HG02840 (cell line): ENCODE results near the gene APPL2.
"Not testable (repeated sequence)": the region's sequence is repeated elsewhere in the genome, so short reads cannot be mapped to it uniquely, and the experiment has no call there.

Experiments used
- ATAC-seq: cut with Tn5 transposase; IDR thresholded peaks from one replicate; pipeline ENCODE4 v1.9.1; 2021; ENCODE audit warnings: mild to moderate bottlenecking, moderate library complexity, moderate number of reproducible peaks; ENCODE audit not compliant: unreplicated experiment, low FRiP score

Gene APPL2

DNA sequence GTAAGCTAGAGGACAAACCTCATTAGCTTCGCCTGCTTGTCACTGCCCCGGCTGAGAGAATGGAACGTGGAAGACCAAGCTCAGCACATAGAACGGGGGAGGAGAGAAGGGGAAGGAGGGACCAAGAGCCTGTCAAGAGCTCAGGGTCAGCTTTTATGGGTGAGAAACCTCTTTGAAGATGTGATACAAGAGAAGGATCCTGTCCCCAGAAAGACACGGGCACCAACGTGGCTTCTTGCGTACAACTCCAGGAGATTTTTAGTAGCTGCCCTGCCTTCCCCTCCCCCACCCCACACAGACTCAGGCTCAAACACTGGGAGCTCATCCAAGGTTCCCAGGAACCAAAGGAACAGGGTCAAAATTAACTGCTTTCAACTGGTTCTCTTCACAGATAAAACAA is 34.7 kb downstream of the APPL2 start:
- no peak for ATAC-seq

- no peak for ATAC-seq
Measured at GRCh38 chr12:105200385-105200784, 35.6 kb downstream of the APPL2 start.

DNA sequence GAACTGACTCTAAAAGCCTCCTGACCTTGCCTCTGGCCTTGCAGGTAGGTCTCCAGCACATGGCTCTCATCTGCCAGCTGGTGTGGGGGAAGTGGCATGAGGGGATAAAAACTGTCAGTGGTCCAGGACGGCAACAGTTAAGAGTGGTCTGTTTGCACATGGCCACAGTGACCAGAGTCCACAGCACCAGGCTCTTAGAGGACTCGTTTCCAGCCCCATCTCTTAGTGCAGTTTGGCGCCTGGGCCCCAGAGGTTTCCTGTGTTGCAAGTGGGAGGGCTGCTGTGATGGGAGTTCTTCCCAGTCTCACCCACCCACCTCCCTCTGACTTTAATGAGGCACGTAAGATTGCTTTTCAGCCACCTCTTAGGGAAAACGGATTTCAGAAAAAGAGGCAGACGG is 37.0 kb downstream of the APPL2 start:
- no peak for ATAC-seq

DNA sequence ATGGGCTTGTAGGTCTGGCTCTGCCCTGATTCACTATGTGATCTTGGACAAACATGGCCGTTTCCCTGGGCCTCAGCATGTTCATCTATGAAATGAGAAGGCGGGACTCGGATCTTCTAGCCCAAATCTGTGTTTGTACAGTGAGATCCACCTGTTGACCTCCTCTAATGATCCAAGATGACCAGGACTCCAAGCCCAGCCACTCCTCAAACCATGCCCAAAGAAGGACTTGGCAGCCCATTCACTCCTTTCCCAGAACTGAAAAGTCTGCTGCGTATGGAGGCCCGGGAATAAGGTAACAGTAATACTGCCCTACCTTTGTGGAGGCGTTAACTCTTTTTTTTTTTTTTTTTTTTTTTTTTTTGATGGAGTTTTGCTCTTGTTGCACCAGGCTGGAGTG is 39.9 kb downstream of the APPL2 start:
- ATAC-seq: no peak

DNA sequence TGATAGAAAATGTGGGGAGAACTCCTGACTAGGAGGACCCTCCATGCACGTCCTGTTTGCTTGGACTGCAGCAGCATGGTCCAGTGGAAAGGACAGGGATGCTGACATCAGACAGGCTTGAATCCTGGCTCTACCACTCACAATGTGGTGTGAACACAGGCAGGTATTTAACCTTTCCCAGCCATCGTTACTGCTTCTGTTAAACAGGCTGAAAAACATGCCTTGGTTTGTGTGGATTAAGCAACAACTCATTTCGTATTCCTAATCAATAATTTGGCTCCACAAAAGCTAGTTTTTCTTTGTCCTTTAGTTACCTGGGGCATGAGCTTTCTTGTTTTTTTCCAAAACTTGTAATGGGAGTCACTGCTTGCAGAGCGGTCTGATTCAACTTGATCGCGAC is 41.0 kb downstream of the APPL2 start:
- ATAC-seq: no peak

DNA sequence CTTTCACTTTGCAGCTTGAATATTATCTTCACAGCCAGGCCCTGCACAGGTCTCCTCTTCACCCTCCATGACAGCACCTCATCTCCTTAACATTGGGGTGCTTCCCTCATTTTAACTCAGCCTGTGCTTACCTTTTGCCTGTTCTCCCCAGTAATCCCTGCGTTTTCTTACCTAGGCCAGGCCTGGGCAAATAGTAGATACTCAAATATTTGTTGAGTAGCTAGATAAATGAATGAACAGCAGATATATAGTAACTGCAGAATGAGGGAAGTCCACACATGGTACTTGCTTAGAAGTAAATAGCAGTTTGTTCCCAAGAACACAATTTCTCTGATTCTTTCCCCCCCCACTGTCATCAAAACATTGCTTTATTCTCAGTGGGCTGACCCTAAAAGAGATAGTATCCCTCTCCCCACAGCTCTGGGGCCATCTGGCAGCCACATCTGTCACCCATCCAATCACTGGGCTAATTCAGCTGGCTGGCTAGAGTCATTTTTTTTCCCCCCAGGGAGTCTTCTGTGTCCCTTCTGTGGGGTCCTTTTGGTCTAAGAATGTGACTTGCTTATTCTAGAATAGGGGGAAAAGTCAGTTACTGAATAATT is 43.2 kb downstream of the APPL2 start:
- ATAC-seq: no peak

GRCh38 chr12:105190530-105190929 is 45.4 kb downstream of the APPL2 start:
- no peak for ATAC-seq

- ATAC-seq: no peak
Measured at GRCh38 chr12:105189293-105189692, 46.7 kb downstream of the APPL2 start.

GRCh38 chr12:105183976-105184375 is 52.0 kb downstream of the APPL2 start:
- not testable (repeated sequence) for ATAC-seq

GRCh38 chr12:105183406-105183805 is 52.6 kb downstream of the APPL2 start:
- ATAC-seq: not testable (repeated sequence)

- ATAC-seq: not testable (repeated sequence)
Measured at GRCh38 chr12:105179114-105179513, 56.9 kb downstream of the APPL2 start.

- no peak for ATAC-seq
Measured at GRCh38 chr12:105177208-105177607, 58.8 kb downstream of the APPL2 start.

DNA sequence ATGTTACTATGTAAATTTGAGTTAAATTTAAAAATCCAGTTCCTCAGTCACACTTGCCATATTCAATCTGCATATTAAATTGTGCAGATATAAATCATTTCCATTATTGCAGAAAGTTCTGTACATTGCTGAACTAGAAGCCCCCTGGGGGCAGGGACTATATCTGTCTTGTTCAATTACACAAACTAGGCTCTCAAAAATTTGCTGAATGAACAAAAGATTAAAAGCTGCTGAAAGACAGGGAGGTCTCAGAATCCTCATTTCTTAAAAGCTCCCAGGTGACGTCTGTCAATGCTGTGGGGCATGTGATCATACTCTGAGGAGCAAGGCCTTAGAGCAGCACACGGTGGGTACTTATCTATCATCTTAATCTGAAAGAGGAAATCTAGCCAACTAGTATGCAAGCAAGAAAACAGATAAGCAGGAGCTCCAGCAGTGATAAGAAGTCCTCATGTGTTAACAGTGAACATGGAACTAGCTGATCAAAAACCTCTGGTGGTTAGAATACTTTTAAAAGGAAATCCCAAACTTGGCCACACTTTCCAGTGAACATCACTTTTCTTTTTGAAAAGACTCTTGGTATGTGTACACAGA is 60.5 kb downstream of the APPL2 start:
- no peak for ATAC-seq

GRCh38 chr12:105171691-105172436 is 64.1 kb downstream of the APPL2 start:
- ATAC-seq: no peak

DNA sequence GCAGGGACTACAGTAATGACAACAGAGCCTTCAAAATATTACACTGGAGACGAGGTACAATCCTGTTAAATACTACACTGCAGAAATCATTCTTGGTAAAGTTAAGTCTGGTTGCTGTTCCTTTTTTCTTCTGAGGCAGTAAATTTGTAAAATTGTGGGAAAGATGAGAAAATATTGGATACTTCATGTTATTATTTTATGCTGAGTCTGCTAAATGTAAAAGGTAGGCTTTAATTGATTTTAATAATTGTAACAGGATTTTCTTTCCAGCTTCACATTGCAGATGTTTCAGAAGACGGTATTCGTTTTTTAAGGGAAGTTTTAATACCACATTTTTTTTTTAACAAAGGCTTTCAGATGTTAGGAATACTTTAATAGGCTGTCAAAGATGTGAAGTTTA is 65.8 kb downstream of the APPL2 start:
- ATAC-seq: no peak

DNA sequence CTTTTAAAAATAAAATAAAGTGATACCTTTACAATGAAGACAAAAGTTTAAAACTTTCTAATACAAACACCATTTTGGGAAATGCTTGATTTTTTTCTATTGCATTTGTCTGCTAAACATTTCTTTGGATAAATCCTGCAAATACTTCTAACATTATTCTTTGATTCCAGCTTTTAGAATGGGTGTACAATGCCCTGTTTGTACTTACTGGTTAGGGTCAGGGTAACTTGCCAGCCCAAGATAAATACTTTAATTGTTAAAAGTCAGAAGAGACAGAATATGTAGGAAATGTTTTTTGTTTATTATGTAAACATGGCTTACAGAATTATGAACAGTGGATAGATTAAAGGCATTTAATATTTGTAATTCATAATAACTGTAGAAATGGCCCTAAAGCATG is 68.0 kb downstream of the APPL2 start:
- ATAC-seq: no peak

- no peak for ATAC-seq
Measured at GRCh38 chr12:105167346-105167745, 68.6 kb downstream of the APPL2 start.

DNA sequence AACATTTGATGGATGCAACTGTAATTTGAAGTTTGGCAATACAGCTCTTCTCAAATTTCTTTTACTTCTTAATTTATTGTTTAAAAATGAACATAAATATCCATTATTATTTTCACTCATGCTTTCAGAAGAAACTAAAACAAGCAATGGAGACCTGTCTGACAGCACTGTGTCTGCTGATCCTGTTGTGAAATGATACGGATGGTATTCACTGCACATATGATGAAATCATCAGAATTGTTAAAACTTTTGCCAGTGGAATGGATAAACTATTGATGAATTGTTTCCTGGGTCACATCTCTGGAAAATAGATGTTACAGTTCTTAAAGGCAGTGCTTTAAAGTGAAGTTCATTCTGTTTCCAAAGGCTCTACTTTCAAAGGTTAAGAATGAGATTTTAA is 69.2 kb downstream of the APPL2 start:
- ATAC-seq: no peak

GRCh38 chr12:105164068-105164467 is 71.9 kb downstream of the APPL2 start:
- ATAC-seq: no peak

DNA sequence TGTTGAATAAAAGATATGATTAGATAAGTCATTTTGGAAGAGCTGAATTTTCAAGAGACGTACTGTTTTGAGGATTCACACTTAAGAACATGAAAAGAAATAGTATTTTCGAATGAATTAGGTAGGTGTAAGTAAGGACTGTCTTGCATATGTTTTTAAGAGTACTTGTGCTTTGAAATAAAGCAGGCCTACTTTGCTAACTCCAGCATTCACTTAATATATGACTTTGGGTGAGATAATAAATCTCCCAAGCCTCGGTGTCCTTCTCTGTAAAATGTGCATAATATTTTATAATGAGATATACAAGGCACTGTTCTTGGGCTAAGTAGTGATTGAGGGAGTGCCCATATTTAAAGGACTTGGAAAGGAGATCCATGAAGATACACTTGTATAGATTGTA is 73.8 kb downstream of the APPL2 start:
- ATAC-seq: no peak

DNA sequence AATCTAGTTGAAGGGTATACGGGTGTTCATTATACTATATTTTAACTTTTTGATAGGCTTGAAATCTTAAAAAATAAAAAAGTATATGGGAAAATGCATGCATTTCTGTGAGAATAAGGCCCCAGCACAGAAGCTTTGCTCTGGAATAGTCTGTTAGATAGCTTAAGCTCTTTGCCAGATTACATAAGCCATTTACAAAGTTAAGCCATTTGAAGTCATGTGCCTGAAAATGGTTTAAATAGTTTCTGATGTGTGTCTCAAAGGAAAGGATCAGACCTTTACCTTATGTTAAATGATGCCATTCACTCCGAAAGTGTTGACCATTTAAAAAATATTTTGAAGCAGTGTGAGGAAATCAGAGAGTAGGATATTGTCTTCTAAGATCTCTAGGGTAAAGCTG is 77.1 kb downstream of the APPL2 start:
- ATAC-seq: no peak

DNA sequence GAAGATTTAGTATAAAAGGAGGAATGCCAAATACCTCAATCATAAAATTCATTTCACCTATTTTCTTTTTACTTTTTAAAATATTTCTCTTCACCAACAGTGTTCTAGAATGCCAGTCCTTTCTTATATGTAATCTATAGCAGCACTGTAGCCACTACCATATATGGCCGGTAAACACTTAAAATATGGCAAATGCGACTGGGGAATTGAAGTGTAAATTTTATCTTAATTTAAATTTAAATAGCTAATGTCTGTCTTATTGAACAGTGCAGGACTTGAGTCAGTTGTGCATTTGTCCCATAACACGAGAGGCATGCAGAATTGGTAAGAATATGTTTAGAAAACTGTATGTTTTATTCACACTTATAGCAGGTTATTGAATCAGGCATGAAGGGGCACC is 78.4 kb downstream of the APPL2 start:
- no peak for ATAC-seq
